Neural progenitor cell (in vitro differentiated cells): Measurements from ENCODE around the gene SKI. TPM values are rescaled to one million over a fixed set of nuclear protein-coding genes. Genes with fewer than 3 reads are reported as not detected.

Source experiments
- DNase-seq: peaks from one replicate; pipeline ENCODE4 v3.0.0-alpha.2; 2016; ENCODE audit warnings: low spot score
- H2AFZ ChIP-seq: fragments of 200-600 bp; sonication (generic); replicated peaks from 2 replicates; pipeline ENCODE4 v1.6.1; 2016; ENCODE audit warnings: antibody characterized with exemption
- H3F3A ChIP-seq: fragments of 200-600 bp; sonication (generic); 2 replicates; pipeline ENCODE4 v1.6.1; 2016; ENCODE audit warnings: antibody characterized with exemption, low read depth
- H3K27ac ChIP-seq: fragments of 200-600 bp; sonication (generic); 2 replicates; pipeline ENCODE4 v1.5.1; 2016; ENCODE audit warnings: mild to moderate bottlenecking
- H3K27me3 ChIP-seq: fragments of 200-600 bp; sonication (generic); 2 replicates; pipeline ENCODE4 v1.6.1; 2016; ENCODE audit warnings: mild to moderate bottlenecking, moderate library complexity
- H3K36me3 ChIP-seq: fragments of 200-600 bp; sonication (generic); 2 replicates; pipeline ENCODE4 v1.5.1; 2016
- H3K4me1 ChIP-seq: fragments of 200-600 bp; sonication (generic); 2 replicates; pipeline ENCODE4 v1.6.1; 2016; ENCODE audit warnings: mixed run types
- H3K4me2 ChIP-seq: fragments of 200-600 bp; sonication (generic); 2 replicates; pipeline ENCODE4 v1.6.1; 2016
- H3K4me3 ChIP-seq: fragments of 200-600 bp; sonication (generic); 2 replicates; pipeline ENCODE4 v1.5.1; 2016
- H3K79me2 ChIP-seq: fragments of 200-600 bp; sonication (generic); 2 replicates; pipeline ENCODE4 v1.6.1; 2016; ENCODE audit warnings: low read depth
- H3K9ac ChIP-seq: fragments of 200-600 bp; sonication (generic); 2 replicates; pipeline ENCODE4 v1.6.1; 2016
- H3K9me3 ChIP-seq: fragments of 200-600 bp; sonication (generic); 2 replicates; pipeline ENCODE4 v1.5.1; 2016; ENCODE audit warnings: low read depth
- H4K20me1 ChIP-seq: fragments of 200-600 bp; sonication (generic); 2 replicates; pipeline ENCODE4 v1.6.1; 2016; ENCODE audit warnings: low read depth
- H3K27ac Mint-ChIP-seq: 3 replicates; pipeline ENCODE4 v1.8.0; 2021; ENCODE audit warnings: mixed read lengths
- H3K27me3 Mint-ChIP-seq: 2 replicates; pipeline ENCODE4 v1.8.0; 2022; ENCODE audit warnings: low read depth, mild to moderate bottlenecking, inconsistent platforms, moderate library complexity, mixed read lengths; ENCODE audit not compliant: insufficient read depth
- H3K36me3 Mint-ChIP-seq: 3 replicates; pipeline ENCODE4 v1.8.0; 2021; ENCODE audit warnings: mixed read lengths
- H3K4me1 Mint-ChIP-seq: 3 replicates; pipeline ENCODE4 v1.8.0; 2021; ENCODE audit warnings: mixed read lengths
- H3K4me3 Mint-ChIP-seq: 3 replicates; pipeline ENCODE4 v1.8.0; 2021; ENCODE audit warnings: mild to moderate bottlenecking, moderate library complexity, mixed read lengths
- H3K9me3 Mint-ChIP-seq: 3 replicates; pipeline ENCODE4 v1.8.0; 2020; ENCODE audit warnings: mixed read lengths
- CTCF ChIP-seq: fragments of 200-600 bp; sonication (generic); IDR thresholded peaks from 2 replicates; pipeline ENCODE4 v1.5.1; 2017; ENCODE audit warnings: antibody characterized with exemption, mild to moderate bottlenecking
- EZH2 ChIP-seq: fragments of 200-600 bp; sonication (generic); IDR thresholded peaks from 2 replicates; pipeline ENCODE4 v1.6.1; 2017; ENCODE audit warnings: antibody characterized with exemption, mild to moderate bottlenecking, moderate library complexity
- EZH2phosphoT487 ChIP-seq: fragments of 200-600 bp; sonication (generic); IDR thresholded peaks from 2 replicates; pipeline ENCODE4 v1.6.1; 2017; ENCODE audit warnings: antibody characterized with exemption
- total RNA-seq: library from RNA; depleted of rRNA; stranded (reverse); fragments of >200 nt; gene quantifications from 2 replicates; pipeline ENCODE4 v1.2.3, GENCODE V29; 2015; ENCODE audit warnings: low replicate concordance

The SKI gene
- total RNA-seq, 1 donor from 2014 or later, result 7.4 TPM

GRCh38 chr1:2210786-2211185 lies 17.3 kb upstream of the SKI start:
- Mint-ChIP-seq H3K36me3 (no peaks in the 10 kb centered on the region), H3K4me3 (no peak overlapping the region), H3K27me3 (peaks cover 11% of the 10 kb centered on the region), H3K27ac (no peak overlapping the region), H3K9me3 (no peaks in the 10 kb centered on the region), H3K4me1 (peaks cover 41% of the 10 kb centered on the region)
- Histone ChIP-seq H3K4me3 (no peak overlapping the region), H2AFZ (no peak overlapping the region), H3K9me3 (no peaks in the 10 kb centered on the region), H3K4me1 (peaks cover 42% of the 10 kb centered on the region), H4K20me1 (no peaks in the 10 kb centered on the region), H3K36me3 (no peaks in the 10 kb centered on the region), H3K4me2 (no peak overlapping the region), H3K27ac (no peak overlapping the region), H3F3A (peaks cover 27% of the 10 kb centered on the region), H3K27me3 (peaks cover 7% of the 10 kb centered on the region), H3K9ac (no peak overlapping the region), H3K79me2 (no peaks in the 10 kb centered on the region)
- DNase-seq, result peak; percentile 1
- TF ChIP-seq EZH2 (no peak), EZH2phosphoT487 (no peak), CTCF (no peak)

GRCh38 chr1:2212274-2212531 lies 15.9 kb upstream of the SKI start:
- Histone ChIP-seq H3K4me1 (peaks cover 38% of the 10 kb centered on the region), H3K27ac (peak overlapping the region; percentile 64)

GRCh38 chr1:2212532-2213491 lies 15.3 kb upstream of the SKI start:
- peak overlapping the region; percentile 34 for H3K4me3 ChIP-seq
- H3K36me3 ChIP-seq, result no peaks in the 10 kb centered on the region
- H3K4me2 ChIP-seq, result peak overlapping the region; percentile 76
- H3K9me3 Mint-ChIP-seq, result no peaks in the 10 kb centered on the region
- peak overlapping the region; percentile 92 for H3K27ac Mint-ChIP-seq
- H3F3A ChIP-seq, result peaks cover 16% of the 10 kb centered on the region
- no peaks in the 10 kb centered on the region for H3K79me2 ChIP-seq
- H3K27me3 Mint-ChIP-seq, result peaks cover 5% of the 10 kb centered on the region
- H3K36me3 Mint-ChIP-seq, result no peaks in the 10 kb centered on the region
- peak overlapping the region; percentile 88 for H2AFZ ChIP-seq
- peak overlapping the region; percentile 11 for H3K9ac ChIP-seq
- peak overlapping the region; percentile 64 for H3K27ac ChIP-seq
- peak overlapping the region; percentile 48 for H3K4me3 Mint-ChIP-seq
- no peaks in the 10 kb centered on the region for H3K9me3 ChIP-seq
- H3K4me1 Mint-ChIP-seq, result peaks cover 29% of the 10 kb centered on the region
- no peaks in the 10 kb centered on the region for H3K27me3 ChIP-seq
- TF ChIP-seq EZH2phosphoT487 (no peak), EZH2 (no peak), CTCF (no peak)
- peaks cover 34% of the 10 kb centered on the region for H3K4me1 ChIP-seq
- no peaks in the 10 kb centered on the region for H4K20me1 ChIP-seq
- peak; percentile 95 for DNase-seq

More at GRCh38 chr1:2212274-2212531, 15.9 kb upstream of the SKI start:
- peak overlapping the region; percentile 34 for H3K4me3 ChIP-seq
- peak; percentile 70 for DNase-seq
- peak overlapping the region; percentile 43 for H3K4me3 Mint-ChIP-seq
- H3K27me3 Mint-ChIP-seq, result peaks cover 6% of the 10 kb centered on the region
- no peak overlapping the region for H3K9ac ChIP-seq
- H3K79me2 ChIP-seq, result no peaks in the 10 kb centered on the region
- no peaks in the 10 kb centered on the region for H3K27me3 ChIP-seq
- no peaks in the 10 kb centered on the region for H3K9me3 ChIP-seq
- H3K27ac Mint-ChIP-seq, result peak overlapping the region; percentile 88
- peaks cover 16% of the 10 kb centered on the region for H3F3A ChIP-seq
- H4K20me1 ChIP-seq, result no peaks in the 10 kb centered on the region
- TF ChIP-seq EZH2phosphoT487, result no peak
- TF ChIP-seq EZH2, result no peak
- no peak for TF ChIP-seq CTCF
- peaks cover 30% of the 10 kb centered on the region for H3K4me1 Mint-ChIP-seq
- peak overlapping the region; percentile 88 for H2AFZ ChIP-seq
- H3K4me2 ChIP-seq, result peak overlapping the region; percentile 76
- no peaks in the 10 kb centered on the region for H3K9me3 Mint-ChIP-seq
- H3K36me3 ChIP-seq, result no peaks in the 10 kb centered on the region
- no peaks in the 10 kb centered on the region for H3K36me3 Mint-ChIP-seq
